Bronchial epithelial cell (primary cell): Measurements from ENCODE around the gene CD52. TPM values are rescaled to one million over a fixed set of nuclear protein-coding genes. Genes with fewer than 3 reads are reported as not detected.
"Not testable (repeated sequence)": the region's sequence is repeated elsewhere in the genome, so short reads cannot be mapped to it uniquely, and the experiment has no call there.

Source experiments
- DNase-seq: peaks from one replicate; pipeline ENCODE4 v3.0.0-alpha.2; 2010; ENCODE audit warnings: low read depth
- FAIRE-seq: peaks from 2 replicates; lab custom pipeline; 2011; peaks lifted over from hg19 to GRCh38; lab: Jason Lieb, UNC
- H3K27me3 ChIP-seq: 2 replicates; pipeline ENCODE4 v1.5.1; 2011; ENCODE audit warnings: low read length; ENCODE audit not compliant: control insufficient read depth, insufficient read depth
- H3K36me3 ChIP-seq: 2 replicates; pipeline ENCODE4 v1.5.1; 2011; ENCODE audit warnings: low read length; ENCODE audit not compliant: control insufficient read depth, insufficient read depth
- H3K4me3 ChIP-seq: 2 replicates; pipeline ENCODE4 v1.5.1; 2011; ENCODE audit warnings: mild to moderate bottlenecking, low read depth, low read length, control low read depth
- CTCF ChIP-seq: IDR thresholded peaks from 2 replicates; pipeline ENCODE4 v1.5.1; 2011; ENCODE audit warnings: mild to moderate bottlenecking, moderate library complexity, low read length, control low read depth, inconsistent platforms; ENCODE audit not compliant: insufficient read depth, severe bottlenecking
- total RNA-seq: library from RNA; depleted of rRNA; stranded (reverse); fragments of >200 nt; gene quantifications from 2 replicates; pipeline ENCODE4 v1.2.1, GENCODE V29; 2014

CD52 gene
- total RNA-seq, 1 donor from 2014 or later: not detected

GRCh38 chr1:26330276-26330675, 12.5 kb downstream of the CD52 start:
- Histone ChIP-seq H3K4me3 (no peak overlapping the region), H3K27me3 (no peaks in the 10 kb centered on the region), H3K36me3 (peaks cover 26% of the 10 kb centered on the region)
- no peak for DNase-seq
- no peak for TF ChIP-seq CTCF
- FAIRE-seq: no peak

DNA sequence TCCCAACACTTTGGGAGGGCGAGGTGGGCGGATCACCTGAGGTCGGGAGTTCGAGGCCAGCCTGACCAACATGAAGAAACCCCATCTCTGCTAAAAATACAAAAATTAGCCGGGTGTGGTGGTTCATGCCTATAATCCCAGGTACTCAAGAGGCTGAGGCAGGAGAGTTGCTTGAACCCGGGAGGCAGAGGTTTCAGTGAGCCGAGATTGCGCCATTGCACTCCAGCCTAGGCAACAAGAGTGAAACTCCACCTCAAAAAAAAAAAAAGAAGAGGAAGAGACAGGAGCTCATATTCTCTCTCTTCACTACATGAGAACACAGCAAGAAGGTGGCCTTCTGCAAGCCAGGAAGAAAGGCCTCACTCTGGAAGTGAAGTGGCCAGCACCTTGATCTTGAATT, 15.6 kb downstream of the CD52 start:
- DNase-seq, H3K4me3 ChIP-seq, FAIRE-seq, H3K27me3 ChIP-seq: not testable (repeated sequence)
- peaks cover 19% of the 10 kb centered on the region for H3K36me3 ChIP-seq

GRCh38 chr1:26335774-26336476, 18.2 kb downstream of the CD52 start:
- peaks cover 20% of the 10 kb centered on the region for H3K36me3 ChIP-seq
- no peak for TF ChIP-seq CTCF
- DNase-seq (no peak), FAIRE-seq (no peak)
- peak overlapping the region; percentile 83 for H3K4me3 ChIP-seq
- H3K27me3 ChIP-seq: no peaks in the 10 kb centered on the region

GRCh38 chr1:26336477-26337205, 18.9 kb downstream of the CD52 start:
- H3K27me3 ChIP-seq: no peaks in the 10 kb centered on the region
- DNase-seq (peak; percentile 73), FAIRE-seq (no peak)
- peak overlapping the region; percentile 83 for H3K4me3 ChIP-seq
- TF ChIP-seq CTCF: no peak
- peaks cover 15% of the 10 kb centered on the region for H3K36me3 ChIP-seq

- no peak overlapping the region for H3K4me3 ChIP-seq
These were observed 19.4 kb downstream of the CD52 start for GRCh38 chr1:26337206-26337535.

DNA sequence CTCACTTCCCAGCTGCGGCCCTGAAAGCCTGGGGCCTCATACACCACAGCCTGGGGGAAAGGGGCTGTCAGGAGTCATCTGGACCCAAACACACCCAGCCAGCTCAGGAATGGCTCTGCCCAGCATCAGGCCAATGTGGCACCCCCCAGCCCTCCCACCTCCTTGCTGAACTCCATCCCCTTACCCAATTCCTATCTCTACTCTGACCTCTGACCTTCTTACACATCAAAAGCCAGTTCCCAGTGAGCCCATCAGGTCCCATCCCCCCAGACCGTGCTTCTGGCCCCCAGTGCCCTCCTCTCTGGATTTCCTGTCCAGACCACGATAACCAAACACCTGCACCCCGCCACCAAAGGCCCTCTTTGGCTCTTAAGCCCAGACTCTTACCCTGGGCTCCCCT, 19.9 kb downstream of the CD52 start:
- no peak for TF ChIP-seq CTCF
- no peak for DNase-seq
- Histone ChIP-seq H3K4me3 (no peak overlapping the region), H3K36me3 (peaks cover 14% of the 10 kb centered on the region), H3K27me3 (no peaks in the 10 kb centered on the region)
- no peak for FAIRE-seq

More at GRCh38 chr1:26337206-26337535, 19.4 kb downstream of the CD52 start:
- no peaks in the 10 kb centered on the region for H3K27me3 ChIP-seq
- peaks cover 15% of the 10 kb centered on the region for H3K36me3 ChIP-seq
- DNase-seq: no peak
- no peak for TF ChIP-seq CTCF
- FAIRE-seq: peak; percentile 72
